AG04449 (cell line): ENCODE results near the gene RC3H1.

Experiments
- CTCF ChIA-PET: fragments of 350-600 bp; formaldehyde crosslinking; extraction: SDS; loops from one replicate; lab custom pipeline; 2021; ENCODE audit warnings: antibody characterized with exemption; lab: Yijun Ruan, JAX
- POLR2A ChIA-PET: fragments of 400-600, 350-600 bp; formaldehyde crosslinking; extraction: SDS; loops from one replicate; lab custom pipeline; 2020; ENCODE audit warnings: antibody characterized with exemption, inconsistent platforms; lab: Yijun Ruan, JAX
- DNase-seq: peaks from one replicate; pipeline ENCODE4 v3.0.0-alpha.2; 2010; ENCODE audit warnings: low read depth, low spot score
- H3K4me3 ChIP-seq: 2 replicates; pipeline ENCODE4 v1.5.1; 2011; ENCODE audit warnings: low read depth, mild to moderate bottlenecking, control low read depth, low read length
- TF ChIP-seq, protein P1 (sequence below): IDR thresholded peaks from one replicate; pipeline ENCODE4 v1.5.1; 2011; ENCODE audit warnings: mild to moderate bottlenecking, moderate library complexity, low read length, control low read depth, inconsistent platforms; ENCODE audit not compliant: insufficient read depth; ENCODE audit errors: missing control alignments

Gene RC3H1

GRCh38 chr1:173889885-173890284 lies 132.3 kb downstream of the RC3H1 start:
- POLR2A ChIA-PET = no interaction called here
- CTCF ChIA-PET = interaction anchor here (1.7 kb wide), 1 partner anchor 24 kb away, joined by 4 read pairs; no protein-coding TSS in a partner anchor

DNA sequence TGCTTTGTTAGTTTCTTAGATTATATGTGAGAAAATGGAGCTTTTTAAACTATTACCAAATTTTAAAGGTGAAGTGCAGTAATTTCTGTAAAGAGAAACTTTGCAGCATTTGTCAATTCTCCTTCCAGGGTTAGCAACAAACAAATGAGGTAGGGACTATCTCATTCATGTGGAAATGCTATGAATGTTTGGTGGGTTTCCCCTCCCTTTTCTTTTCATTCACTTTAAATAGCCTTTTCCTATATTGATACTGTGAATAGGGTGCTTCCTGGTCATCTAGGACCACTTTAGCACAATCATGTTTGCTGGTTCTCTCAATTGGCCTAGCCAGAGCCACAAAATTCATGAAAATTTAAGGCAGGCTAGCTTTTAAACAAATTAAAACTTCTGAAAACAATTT lies 133.4 kb downstream of the RC3H1 start:
- ChIA-PET CTCF (no interaction called here), POLR2A (interaction anchor here (0.9 kb wide), 1 partner anchor 21 kb away, joined by 3 read pairs; no protein-coding TSS in a partner anchor)

More at GRCh38 chr1:173889885-173890284, 132.3 kb downstream of the RC3H1 start:
- H3K4me3 ChIP-seq = no peak overlapping the region
- no peak for DNase-seq
- TF ChIP-seq, protein P1, sequence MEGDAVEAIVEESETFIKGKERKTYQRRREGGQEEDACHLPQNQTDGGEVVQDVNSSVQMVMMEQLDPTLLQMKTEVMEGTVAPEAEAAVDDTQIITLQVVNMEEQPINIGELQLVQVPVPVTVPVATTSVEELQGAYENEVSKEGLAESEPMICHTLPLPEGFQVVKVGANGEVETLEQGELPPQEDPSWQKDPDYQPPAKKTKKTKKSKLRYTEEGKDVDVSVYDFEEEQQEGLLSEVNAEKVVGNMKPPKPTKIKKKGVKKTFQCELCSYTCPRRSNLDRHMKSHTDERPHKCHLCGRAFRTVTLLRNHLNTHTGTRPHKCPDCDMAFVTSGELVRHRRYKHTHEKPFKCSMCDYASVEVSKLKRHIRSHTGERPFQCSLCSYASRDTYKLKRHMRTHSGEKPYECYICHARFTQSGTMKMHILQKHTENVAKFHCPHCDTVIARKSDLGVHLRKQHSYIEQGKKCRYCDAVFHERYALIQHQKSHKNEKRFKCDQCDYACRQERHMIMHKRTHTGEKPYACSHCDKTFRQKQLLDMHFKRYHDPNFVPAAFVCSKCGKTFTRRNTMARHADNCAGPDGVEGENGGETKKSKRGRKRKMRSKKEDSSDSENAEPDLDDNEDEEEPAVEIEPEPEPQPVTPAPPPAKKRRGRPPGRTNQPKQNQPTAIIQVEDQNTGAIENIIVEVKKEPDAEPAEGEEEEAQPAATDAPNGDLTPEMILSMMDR = no peak

DNA sequence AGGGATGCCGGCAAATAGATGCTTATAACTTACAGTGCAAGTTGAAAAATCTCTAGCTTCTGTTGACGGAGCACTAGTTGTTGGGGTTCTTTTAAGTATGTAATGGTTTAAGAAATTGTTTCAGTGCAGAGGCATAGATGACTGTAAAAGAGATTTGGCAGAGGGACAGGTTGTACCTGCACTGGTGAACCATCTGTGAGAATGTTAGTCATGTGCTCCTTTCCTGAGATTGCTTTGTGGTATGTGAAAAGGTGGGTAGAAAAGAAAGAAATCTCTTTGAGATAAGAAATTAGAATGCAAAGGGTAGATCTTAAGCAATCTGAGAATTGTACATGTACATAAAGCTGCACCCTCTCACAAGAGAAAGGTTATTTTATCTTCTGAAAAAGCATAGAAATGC lies 134.5 kb downstream of the RC3H1 start:
- TF ChIP-seq, protein P1 = no peak
- CTCF ChIA-PET = no interaction called here
- no peak overlapping the region for H3K4me3 ChIP-seq
- POLR2A ChIA-PET = no interaction called here
- DNase-seq = no peak

More for the DNA sequence above, 133.4 kb downstream of the RC3H1 start:
- H3K4me3 ChIP-seq = no peak overlapping the region
- DNase-seq = no peak
- TF ChIP-seq, protein P1 = no peak

- DNase-seq = no peak
- ChIA-PET POLR2A (no interaction called here), CTCF (no interaction called here)
- H3K4me3 ChIP-seq = no peak overlapping the region
- TF ChIP-seq, protein P1 = no peak
Observed at GRCh38 chr1:173886746-173887611, 135.2 kb downstream of the RC3H1 start.

DNA sequence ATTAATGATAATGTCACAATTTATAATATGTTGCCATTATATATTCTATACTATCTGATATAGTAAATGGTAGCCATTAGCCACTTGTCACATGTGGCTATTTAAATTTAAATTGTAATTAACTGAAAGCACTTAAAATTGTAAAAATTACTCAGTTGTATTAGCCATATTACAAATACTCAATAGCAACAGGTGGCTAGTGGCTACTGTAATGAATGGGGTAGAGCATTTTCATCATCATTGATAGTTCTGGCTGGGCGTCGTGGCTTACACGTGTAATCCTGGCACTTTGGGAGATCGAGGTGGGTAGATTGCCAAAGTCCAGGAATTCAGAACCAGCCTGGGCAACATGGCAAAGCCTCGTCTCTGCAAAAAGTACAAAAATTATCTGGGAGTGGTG lies 137.5 kb downstream of the RC3H1 start:
- H3K4me3 ChIP-seq = no peak overlapping the region
- ChIA-PET CTCF (no interaction called here), POLR2A (interaction anchor here (0.6 kb wide), 1 partner anchor 130 kb away, joined by 3 read pairs; no protein-coding TSS in a partner anchor)
- TF ChIP-seq, protein P1 = no peak
- DNase-seq = no peak
